Tibial nerve (tissue), 3 donors: ENCODE data around the gene F7.

ENCODE experiments used
- POLR2A ChIP-seq, 2 donors: fragments of 450-650 bp; IDR thresholded peaks; one replicate each; pipeline ENCODE4 v1.6.1; 2017; ENCODE audit warnings: antibody characterized with exemption in 2 of 2, mild to moderate bottlenecking in 2 of 2, moderate library complexity in 2 of 2
- TF ChIP-seq, protein P1 (sequence below), 5 experiments: fragments of 200-600 bp in 3 of 5; fragments of 450-650 bp in 2 of 5; sonication (generic) in 3 of 5; IDR thresholded peaks; one replicate each; pipeline ENCODE4 v1.5.1; 2016 to 2019; ENCODE audit warnings: antibody characterized with exemption in 5 of 5, mild to moderate bottlenecking in 3 of 5, moderate library complexity in 2 of 5

DNA sequence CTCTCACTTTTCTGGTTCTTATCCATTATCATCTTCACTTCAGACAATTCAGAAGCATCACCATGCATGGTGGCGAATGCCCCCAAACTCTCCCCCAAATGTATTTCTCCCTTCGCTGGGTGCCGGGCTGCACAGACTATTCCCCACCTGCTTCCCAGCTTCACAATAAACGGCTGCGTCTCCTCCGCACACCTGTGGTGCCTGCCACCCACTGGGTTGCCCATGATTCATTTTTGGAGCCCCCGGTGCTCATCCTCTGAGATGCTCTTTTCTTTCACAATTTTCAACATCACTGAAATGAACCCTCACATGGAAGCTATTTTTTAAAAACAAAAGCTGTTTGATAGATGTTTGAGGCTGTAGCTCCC lies 14.2 kb downstream of the F7 start:
- TF ChIP-seq, protein P1, sequence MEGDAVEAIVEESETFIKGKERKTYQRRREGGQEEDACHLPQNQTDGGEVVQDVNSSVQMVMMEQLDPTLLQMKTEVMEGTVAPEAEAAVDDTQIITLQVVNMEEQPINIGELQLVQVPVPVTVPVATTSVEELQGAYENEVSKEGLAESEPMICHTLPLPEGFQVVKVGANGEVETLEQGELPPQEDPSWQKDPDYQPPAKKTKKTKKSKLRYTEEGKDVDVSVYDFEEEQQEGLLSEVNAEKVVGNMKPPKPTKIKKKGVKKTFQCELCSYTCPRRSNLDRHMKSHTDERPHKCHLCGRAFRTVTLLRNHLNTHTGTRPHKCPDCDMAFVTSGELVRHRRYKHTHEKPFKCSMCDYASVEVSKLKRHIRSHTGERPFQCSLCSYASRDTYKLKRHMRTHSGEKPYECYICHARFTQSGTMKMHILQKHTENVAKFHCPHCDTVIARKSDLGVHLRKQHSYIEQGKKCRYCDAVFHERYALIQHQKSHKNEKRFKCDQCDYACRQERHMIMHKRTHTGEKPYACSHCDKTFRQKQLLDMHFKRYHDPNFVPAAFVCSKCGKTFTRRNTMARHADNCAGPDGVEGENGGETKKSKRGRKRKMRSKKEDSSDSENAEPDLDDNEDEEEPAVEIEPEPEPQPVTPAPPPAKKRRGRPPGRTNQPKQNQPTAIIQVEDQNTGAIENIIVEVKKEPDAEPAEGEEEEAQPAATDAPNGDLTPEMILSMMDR (IDR thresholded peaks at IDR 0.05), result no peak
- no peak for TF ChIP-seq POLR2A (IDR thresholded peaks at IDR 0.05)
